ENCODE results near the gene IL1RL1. TPM values are rescaled to one million over a fixed set of nuclear protein-coding genes. Genes with fewer than 3 reads are reported as not detected.

The IL1RL1 gene
- total RNA-seq = 10 to 100 TPM; 15.8 to 16.2 TPM
- long read RNA-seq, donor 1, partial matches to known transcripts = 3 of 5 reads
- long read RNA-seq, donor 1, other reads (novel, unspliced or antisense) = 0 of 5 reads
- long read RNA-seq, donor 2, partial matches to known transcripts = 0 of 4 reads
- long read RNA-seq, donor 2, other reads (novel, unspliced or antisense) = 0 of 4 reads

DNA sequence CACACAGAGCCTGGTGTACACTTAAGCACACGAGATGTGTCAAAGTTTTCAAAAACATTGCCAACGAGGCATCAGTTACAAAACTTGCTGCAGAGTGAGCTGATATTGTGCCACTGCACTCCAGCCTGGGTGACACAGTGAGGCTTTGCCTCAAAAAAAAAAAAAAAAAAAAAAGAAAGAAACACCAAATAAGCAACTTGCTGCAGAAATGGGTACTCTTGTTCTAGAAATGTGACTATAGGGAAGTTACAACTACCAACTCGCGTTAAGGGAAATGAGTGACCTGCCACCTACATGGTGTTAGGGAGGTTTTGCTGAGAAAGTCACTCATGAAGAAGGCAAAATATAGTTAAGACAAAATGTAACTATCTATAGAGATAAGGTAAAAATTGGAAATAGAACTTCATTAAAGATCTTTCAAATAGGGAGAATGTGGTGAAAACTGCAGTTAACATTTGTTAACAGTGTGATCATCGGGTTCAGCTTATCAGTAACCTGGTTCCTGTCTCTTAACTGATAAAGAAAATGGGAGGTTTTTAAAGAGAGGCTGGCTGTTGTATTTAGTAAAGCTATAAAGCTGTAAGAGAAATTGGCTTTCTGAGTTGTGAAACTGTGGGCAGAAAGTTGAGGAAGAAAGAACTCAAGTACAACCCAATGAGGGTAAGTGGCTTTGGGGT, at the start of gene IL1RL1:
Gene IL1RL1, plus strand, starts transcription at position 600 of the 677 bp plus-strand sequence. CDS start 26,702 bp downstream, outside the sequence.
- intact Hi-C loops (cut with DNase I) = no loop called here
- no peak for DNase-seq (ENCODE audit: low spot score)

- DNase-seq (ENCODE audit: low spot score) = no peak
- intact Hi-C loops (cut with DNase I) = no loop called here
Measured at GRCh38 chr2:102262216-102263129, 48.9 kb upstream of the IL1RL1 start.

GRCh38 chr2:102264952-102265351, 46.4 kb upstream of the IL1RL1 start:
- DNase-seq (ENCODE audit: low spot score) = no peak
- intact Hi-C loops (cut with DNase I) = no loop called here

GRCh38 chr2:102266204-102266603, 45.2 kb upstream of the IL1RL1 start:
- intact Hi-C loops (cut with DNase I) = no loop called here
- DNase-seq (ENCODE audit: low spot score) = no peak

GRCh38 chr2:102267774-102268173, 43.6 kb upstream of the IL1RL1 start:
- intact Hi-C loops (cut with DNase I) = no loop called here
- DNase-seq (ENCODE audit: low spot score) = no peak

DNA sequence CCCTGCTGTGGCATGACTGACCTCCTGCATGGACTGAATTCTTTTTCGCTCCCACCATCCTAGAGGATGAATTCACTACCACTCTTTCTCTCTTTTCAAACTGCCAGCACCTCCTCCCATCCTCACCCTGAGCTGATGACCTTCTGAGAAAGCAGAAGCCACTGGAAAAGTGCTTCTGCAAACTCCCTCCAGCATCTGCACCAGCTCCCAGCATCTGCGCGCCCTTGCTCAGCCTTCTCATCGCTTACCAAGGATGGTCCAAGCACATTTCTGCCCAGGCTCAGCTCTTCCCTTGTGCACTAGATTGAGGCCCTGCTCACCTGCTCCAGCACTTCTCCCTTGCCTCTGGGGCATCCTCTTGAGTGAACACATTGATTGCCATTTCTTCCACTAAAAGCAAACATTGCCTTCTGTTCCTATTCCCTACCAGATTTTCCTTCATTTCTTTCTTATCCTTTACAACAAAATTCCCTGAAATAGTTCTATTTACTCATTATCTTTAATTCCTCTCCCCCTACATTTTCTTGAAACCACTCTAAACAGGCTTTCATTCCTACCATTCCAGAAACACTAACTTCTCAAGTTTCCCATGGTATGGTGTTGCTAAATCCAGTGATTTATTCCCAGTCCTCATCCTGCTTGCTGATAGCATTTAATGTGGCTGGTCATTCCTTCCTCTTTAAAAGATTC, 42.7 kb upstream of the IL1RL1 start:
- intact Hi-C loops (cut with DNase I) = no loop called here
- no peak for DNase-seq (ENCODE audit: low spot score)

- DNase-seq (ENCODE audit: low spot score) = no peak
- intact Hi-C loops (cut with DNase I) = no loop called here
Measured at GRCh38 chr2:102269200-102269524, 42.2 kb upstream of the IL1RL1 start.

DNA sequence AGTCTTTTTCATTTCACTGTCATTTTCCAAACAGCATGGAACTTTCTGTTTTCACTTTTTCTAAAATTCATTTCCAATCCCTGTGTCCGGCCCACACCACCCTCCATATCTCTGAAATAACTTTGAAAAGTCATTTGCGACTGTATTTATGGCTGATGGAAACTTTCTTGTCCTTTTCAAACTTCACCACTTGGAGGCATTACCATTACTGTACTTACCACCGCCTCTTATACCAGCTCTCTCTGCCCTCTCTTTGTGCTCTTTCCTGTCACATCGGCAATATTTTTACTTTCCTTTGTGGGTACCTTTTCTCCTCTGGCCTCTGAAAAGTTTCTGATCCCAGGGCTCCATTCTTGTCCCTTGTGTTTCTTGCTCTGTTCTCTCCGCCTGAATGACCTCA, 39.5 kb upstream of the IL1RL1 start:
- intact Hi-C loops (cut with DNase I) = no loop called here
- DNase-seq (ENCODE audit: low spot score) = no peak

DNA sequence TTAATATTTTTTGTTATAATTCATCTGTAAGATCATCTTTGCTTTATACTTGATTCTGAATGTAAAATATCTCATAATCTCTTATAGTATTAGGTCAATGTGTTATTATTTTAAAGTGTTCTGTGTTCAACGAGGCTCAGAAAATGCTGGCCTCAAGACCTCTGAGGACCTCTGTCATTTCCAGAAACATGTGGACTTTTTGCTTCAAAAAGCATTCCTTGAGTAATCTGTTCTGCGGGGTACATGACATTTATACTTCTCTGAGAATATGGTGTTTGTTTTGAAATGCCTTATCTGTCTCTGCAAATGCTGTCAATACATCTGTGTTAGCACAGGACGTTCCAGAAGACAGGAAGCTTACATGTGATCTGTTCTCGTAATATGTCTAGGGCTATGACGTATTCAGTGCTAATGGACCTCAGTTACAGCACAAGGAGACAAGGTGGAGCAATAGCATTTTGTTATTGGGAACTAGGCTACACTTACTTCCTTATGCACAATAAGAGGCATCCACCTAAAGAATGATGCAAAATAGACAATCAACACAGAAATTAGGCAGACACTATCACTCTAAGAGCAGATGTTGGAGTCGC, 37.6 kb upstream of the IL1RL1 start:
- DNase-seq (ENCODE audit: low spot score) = no peak
- intact Hi-C loops (cut with DNase I) = no loop called here

DNA sequence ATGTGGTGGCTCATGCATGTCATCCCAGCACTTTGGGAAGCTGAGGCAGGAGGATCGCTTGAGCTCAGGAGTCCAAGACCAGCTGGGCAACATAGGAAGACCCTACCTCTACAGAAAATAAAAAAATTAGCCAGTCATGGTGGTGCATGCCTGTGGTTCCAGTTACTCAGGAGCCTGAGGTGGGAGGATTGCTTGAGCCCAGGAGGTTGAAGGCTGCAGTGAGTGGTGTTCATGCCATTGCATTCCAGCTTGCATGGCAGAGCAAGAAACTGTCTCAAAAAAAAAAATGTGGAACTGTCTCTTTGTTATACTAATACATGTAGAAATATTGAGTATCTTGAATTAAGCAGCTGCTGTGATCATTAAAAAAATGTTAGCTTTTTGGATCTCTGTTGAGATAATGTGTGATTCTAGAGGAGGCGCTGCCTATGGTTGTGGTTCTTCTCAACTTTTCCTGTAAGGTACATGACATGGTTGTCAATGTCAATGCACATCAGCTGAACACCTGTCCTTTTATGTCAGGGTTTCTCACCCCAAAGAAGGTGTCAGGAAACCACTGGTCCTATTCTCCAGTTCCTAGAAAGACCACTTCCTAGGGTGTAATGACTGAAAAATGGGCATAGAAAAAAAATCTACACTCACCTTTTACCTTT, 34.7 kb upstream of the IL1RL1 start:
- no peak for DNase-seq (ENCODE audit: low spot score)
- intact Hi-C loops (cut with DNase I) = loop anchor here in 1 of 2 donors (1.0 kb wide), 1 partner anchor 31 kb away; no protein-coding TSS in a partner anchor

DNA sequence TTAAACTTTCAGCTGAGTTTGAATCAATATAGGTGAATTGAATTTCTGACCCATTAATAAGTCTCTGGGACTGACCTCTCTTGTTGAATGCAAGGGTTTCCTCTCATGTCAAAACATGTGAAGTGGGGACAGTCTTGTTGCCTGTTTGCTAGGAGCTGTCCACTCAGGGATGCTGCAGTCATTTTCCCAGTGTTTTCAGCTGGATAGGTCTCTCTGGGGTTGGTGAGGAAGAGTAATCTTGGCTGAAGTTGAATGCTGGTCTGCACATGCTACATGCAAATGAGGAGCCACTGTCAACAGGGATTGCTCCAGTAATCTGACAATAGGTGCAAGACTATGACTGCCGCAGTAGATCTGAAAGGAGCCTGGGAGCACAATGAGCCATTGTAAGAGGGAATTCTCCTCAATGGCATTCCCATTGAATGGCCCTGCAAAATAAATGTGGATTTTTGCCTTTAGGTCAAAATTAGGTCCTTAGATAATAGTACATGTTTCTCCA, 34.1 kb upstream of the IL1RL1 start:
- intact Hi-C loops (cut with DNase I) = no loop called here
- no peak for DNase-seq (ENCODE audit: low spot score)

DNA sequence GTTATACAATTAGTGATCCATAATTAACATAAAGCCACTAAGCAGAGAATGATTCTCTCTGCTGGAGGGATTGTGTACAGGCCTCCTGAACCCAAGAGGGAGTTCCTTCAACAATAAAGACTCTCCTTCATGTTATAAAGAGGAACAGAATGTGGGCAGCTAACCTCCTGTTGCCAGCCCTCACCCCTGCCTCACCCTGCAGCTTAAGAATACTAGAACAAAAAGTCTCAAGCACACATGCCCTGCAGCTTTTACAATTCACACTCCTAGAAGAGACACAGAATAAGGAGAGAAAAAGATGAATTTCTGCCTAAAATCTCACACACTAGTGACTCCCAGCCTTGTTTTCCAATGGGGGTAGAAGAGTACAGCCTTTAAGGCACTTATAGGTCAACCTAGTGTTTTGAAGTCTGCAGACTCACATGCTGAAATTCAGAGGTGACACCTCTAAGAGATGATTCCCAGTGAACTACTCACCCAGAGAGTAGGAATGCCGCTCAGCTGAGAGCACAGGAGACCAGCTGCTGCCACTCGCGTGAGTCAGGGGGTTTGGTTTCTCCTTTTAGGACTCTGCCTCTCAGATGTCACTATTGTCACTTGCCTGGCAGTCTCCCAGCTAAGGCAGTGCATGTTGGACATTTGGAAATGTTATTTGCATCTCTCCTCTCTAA, 32.5 kb upstream of the IL1RL1 start:
- intact Hi-C loops (cut with DNase I) = no loop called here
- no peak for DNase-seq (ENCODE audit: low spot score)

- no peak for DNase-seq (ENCODE audit: low spot score)
- intact Hi-C loops (cut with DNase I) = no loop called here
Measured at GRCh38 chr2:102279391-102279735, 32.0 kb upstream of the IL1RL1 start.

- DNase-seq (ENCODE audit: low spot score) = no peak
- intact Hi-C loops (cut with DNase I) = no loop called here
Measured at GRCh38 chr2:102282678-102283091, 28.7 kb upstream of the IL1RL1 start.

DNA sequence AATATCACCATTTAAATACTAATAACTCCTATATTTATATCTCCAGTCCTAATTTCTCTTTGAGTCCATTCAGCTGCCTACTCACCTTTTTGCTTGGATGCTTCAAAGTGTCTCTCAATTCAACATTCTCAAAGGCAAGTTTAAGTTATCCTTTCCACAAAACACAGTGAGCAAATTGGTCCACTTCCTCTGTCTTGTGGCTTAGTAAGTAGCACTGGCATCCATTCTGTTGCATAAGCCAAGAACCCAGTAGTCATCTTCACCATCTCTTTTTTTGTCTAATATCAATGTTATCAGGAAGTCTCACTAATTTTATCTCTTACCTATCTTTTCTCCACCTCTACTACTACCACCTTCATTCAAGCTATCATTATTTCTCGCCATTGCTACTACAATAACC, 27.4 kb upstream of the IL1RL1 start:
- no peak for DNase-seq (ENCODE audit: low spot score)
- intact Hi-C loops (cut with DNase I) = no loop called here

- intact Hi-C loops (cut with DNase I) = no loop called here
- no peak for DNase-seq (ENCODE audit: low spot score)
Measured at GRCh38 chr2:102284611-102285010, 26.8 kb upstream of the IL1RL1 start.

DNA sequence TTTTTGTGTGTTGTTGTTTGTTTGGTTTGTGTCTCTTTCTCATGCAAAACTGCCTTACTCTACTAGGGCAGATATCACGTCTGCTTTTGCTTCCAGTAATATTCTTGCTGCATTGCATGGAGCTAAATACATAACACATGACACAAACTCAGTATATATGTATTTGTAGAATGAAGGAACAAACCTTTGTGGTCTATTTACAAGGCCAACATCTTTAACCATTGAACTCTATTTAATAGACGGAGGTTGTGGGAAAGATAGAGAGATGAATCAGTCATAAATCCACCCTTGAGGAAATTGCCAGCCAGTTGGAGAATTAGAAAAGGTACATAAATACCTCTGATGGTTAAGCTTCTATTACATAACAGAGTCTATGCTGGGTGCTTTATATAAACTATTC, 26.0 kb upstream of the IL1RL1 start:
- intact Hi-C loops (cut with DNase I) = no loop called here
- DNase-seq (ENCODE audit: low spot score) = no peak

DNA sequence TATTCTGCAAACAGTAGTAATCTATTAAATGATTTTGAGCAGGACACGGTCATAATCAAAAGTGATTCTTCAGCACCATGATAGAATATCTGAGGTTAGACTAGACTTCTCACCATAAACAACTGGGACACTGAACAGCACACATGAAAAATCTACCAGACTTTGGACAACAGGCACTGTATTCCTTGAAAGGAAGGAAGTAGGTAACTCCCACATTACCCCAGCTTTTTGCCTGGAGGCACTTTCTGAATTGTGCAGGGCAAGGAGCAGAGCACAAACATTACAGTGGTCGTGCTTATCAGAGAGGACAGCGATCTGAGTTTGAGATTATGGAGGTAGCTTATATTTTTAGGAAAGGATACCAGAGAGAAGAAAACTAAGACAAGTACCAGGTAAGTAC, 25.3 kb upstream of the IL1RL1 start:
- intact Hi-C loops (cut with DNase I) = no loop called here
- DNase-seq (ENCODE audit: low spot score) = no peak
